PFSK-1 (cell line): ENCODE results near the gene MS4A8.

Experiments used
- FOXP2 ChIP-seq: optimal IDR thresholded peaks from 2 replicates; pipeline ENCODE3; 2011; ENCODE audit warnings: borderline replicate concordance, control low read depth, inconsistent platforms; ENCODE audit not compliant: insufficient read depth; ENCODE audit errors: extremely low read length, extremely low read depth
- POLR2AphosphoS5 ChIP-seq: IDR thresholded peaks from 2 replicates; pipeline ENCODE4 v1.6.1; 2012; ENCODE audit warnings: low read depth, mild to moderate bottlenecking, control low read depth, low read length, moderate library complexity
- SIN3A ChIP-seq: IDR thresholded peaks from 2 replicates; pipeline ENCODE4 v1.6.1; 2012; ENCODE audit warnings: mild to moderate bottlenecking, low read length, moderate library complexity, borderline replicate concordance; ENCODE audit not compliant: insufficient read depth
- TAF1 ChIP-seq: IDR thresholded peaks from 2 replicates; pipeline ENCODE4 v1.6.1; 2012; ENCODE audit warnings: low read length, control low read depth, borderline replicate concordance; ENCODE audit not compliant: insufficient read depth
- TF ChIP-seq, protein P1 (sequence below), 2 experiments: IDR thresholded peaks; 2 replicates each; pipeline versions ENCODE4 v1.6.1 to v1.8.0; 2011 to 2012; ENCODE audit warnings: low read depth in 2 of 2, low read length in 2 of 2, control low read depth in 1 of 2, inconsistent platforms in 1 of 2, mild to moderate bottlenecking in 1 of 2, moderate library complexity in 1 of 2; ENCODE audit not compliant: insufficient read depth in 1 of 2

DNA sequence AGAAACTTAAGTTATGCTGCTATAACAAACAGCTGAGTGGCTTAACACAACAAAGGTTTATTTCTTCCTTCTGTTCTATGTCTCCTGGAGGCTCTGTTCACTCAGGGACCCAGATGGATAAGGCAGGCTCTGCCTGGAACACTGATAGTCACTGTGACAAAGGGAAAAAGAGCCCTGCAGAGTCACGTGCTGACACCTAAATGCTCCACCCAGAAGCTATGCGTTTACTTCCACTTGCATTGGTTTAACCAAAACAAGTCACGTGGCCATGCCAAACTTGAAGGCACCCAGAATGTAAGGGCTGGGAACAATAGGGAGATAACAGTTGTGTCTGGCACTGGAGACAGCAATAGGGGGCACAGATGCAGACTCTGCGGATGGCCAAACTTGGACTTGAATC, 53.9 kb downstream of the MS4A8 start:
- TF ChIP-seq, protein P1, sequence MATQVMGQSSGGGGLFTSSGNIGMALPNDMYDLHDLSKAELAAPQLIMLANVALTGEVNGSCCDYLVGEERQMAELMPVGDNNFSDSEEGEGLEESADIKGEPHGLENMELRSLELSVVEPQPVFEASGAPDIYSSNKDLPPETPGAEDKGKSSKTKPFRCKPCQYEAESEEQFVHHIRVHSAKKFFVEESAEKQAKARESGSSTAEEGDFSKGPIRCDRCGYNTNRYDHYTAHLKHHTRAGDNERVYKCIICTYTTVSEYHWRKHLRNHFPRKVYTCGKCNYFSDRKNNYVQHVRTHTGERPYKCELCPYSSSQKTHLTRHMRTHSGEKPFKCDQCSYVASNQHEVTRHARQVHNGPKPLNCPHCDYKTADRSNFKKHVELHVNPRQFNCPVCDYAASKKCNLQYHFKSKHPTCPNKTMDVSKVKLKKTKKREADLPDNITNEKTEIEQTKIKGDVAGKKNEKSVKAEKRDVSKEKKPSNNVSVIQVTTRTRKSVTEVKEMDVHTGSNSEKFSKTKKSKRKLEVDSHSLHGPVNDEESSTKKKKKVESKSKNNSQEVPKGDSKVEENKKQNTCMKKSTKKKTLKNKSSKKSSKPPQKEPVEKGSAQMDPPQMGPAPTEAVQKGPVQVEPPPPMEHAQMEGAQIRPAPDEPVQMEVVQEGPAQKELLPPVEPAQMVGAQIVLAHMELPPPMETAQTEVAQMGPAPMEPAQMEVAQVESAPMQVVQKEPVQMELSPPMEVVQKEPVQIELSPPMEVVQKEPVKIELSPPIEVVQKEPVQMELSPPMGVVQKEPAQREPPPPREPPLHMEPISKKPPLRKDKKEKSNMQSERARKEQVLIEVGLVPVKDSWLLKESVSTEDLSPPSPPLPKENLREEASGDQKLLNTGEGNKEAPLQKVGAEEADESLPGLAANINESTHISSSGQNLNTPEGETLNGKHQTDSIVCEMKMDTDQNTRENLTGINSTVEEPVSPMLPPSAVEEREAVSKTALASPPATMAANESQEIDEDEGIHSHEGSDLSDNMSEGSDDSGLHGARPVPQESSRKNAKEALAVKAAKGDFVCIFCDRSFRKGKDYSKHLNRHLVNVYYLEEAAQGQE (IDR thresholded peaks at IDR 0.05; ENCODE audit: insufficient read depth in 1 of 2, low read depth in 2 of 2, low read length in 2 of 2), result no peak
- TF ChIP-seq POLR2AphosphoS5, result no peak
- TF ChIP-seq TAF1, result no peak
- TF ChIP-seq FOXP2, result no peak
- no peak for TF ChIP-seq SIN3A
